HepG2 (cell line): ENCODE data around the gene CALML4.

Experiments used
- ATF2 ChIP-seq: sonication (generic); formaldehyde crosslinking; IDR thresholded peaks from 2 replicates; pipeline ENCODE4 v1.4.0; 2020; ENCODE audit warnings: missing genetic modification reagents
- FOXO4 ChIP-seq: sonication (generic); formaldehyde crosslinking; conservative IDR thresholded peaks from 2 replicates; pipeline ENCODE4 v1.8.1; 2023; ENCODE audit warnings: missing genetic modification reagents
- ISX ChIP-seq: sonication (generic); formaldehyde crosslinking; conservative IDR thresholded peaks from 2 replicates; pipeline ENCODE4 v1.5.0; 2020; ENCODE audit warnings: missing genetic modification reagents
- MAX ChIP-seq: IDR thresholded peaks from 2 replicates; pipeline ENCODE4 v1.6.1; 2012; ENCODE audit warnings: inconsistent platforms
- RFX5 ChIP-seq: IDR thresholded peaks from 2 replicates; pipeline ENCODE4 v1.6.1; 2011; ENCODE audit warnings: low read depth, low read length, improper control_type of control experiment
- TF ChIP-seq, protein P1 (sequence below): sonication (generic); formaldehyde crosslinking; conservative IDR thresholded peaks from 2 replicates; pipeline ENCODE4 v1.8.0; 2022; ENCODE audit warnings: missing genetic modification reagents

GRCh38 chr15:68230157-68231100 lies 25.3 kb upstream of the CALML4 start:
- TF ChIP-seq ATF2 (CRISPR knock-in tag) (no peak), RFX5 (no peak), MAX (no peak), ISX (CRISPR knock-in tag) (no peak), FOXO4 (no peak)
- TF ChIP-seq, protein P1, sequence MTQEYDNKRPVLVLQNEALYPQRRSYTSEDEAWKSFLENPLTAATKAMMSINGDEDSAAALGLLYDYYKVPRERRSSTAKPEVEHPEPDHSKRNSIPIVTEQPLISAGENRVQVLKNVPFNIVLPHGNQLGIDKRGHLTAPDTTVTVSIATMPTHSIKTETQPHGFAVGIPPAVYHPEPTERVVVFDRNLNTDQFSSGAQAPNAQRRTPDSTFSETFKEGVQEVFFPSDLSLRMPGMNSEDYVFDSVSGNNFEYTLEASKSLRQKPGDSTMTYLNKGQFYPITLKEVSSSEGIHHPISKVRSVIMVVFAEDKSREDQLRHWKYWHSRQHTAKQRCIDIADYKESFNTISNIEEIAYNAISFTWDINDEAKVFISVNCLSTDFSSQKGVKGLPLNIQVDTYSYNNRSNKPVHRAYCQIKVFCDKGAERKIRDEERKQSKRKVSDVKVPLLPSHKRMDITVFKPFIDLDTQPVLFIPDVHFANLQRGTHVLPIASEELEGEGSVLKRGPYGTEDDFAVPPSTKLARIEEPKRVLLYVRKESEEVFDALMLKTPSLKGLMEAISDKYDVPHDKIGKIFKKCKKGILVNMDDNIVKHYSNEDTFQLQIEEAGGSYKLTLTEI (CRISPR knock-in tag), result no peak
